Suprapubic skin (tissue), 4 donors: ENCODE data around the gene PPP2R2B. TPM values are rescaled to one million over a fixed set of nuclear protein-coding genes. Genes with fewer than 3 reads are reported as not detected.

Source experiments
- DNase-seq, 2 donors: peaks; one replicate each; pipeline ENCODE4 v3.0.0-alpha.2; 2019; ENCODE audit warnings: low spot score in 2 of 2
- H3K27ac ChIP-seq: fragments of 200-600 bp; sonication (generic); one replicate; pipeline ENCODE4 v1.5.1; 2019
- H3K27me3 ChIP-seq: fragments of 200-600 bp; sonication (generic); one replicate; pipeline ENCODE4 v1.5.1; 2019
- H3K36me3 ChIP-seq: fragments of 200-600 bp; sonication (generic); one replicate; pipeline ENCODE4 v1.5.1; 2019
- H3K4me1 ChIP-seq: fragments of 200-600 bp; sonication (generic); one replicate; pipeline ENCODE4 v1.5.1; 2019
- H3K4me3 ChIP-seq: fragments of 200-600 bp; sonication (generic); one replicate; pipeline ENCODE4 v1.5.1; 2019; ENCODE audit warnings: mild to moderate bottlenecking
- H3K9me3 ChIP-seq: fragments of 200-600 bp; sonication (generic); one replicate; pipeline ENCODE4 v1.5.1; 2019
- EP300 ChIP-seq: sonication (generic); formaldehyde crosslinking; IDR thresholded peaks from one replicate; pipeline ENCODE4 v1.6.1; 2017; ENCODE audit warnings: antibody characterized with exemption
- POLR2A ChIP-seq, 2 donors: fragments of 450-650 bp; IDR thresholded peaks; one replicate each; pipeline ENCODE4 v1.6.1; 2017; ENCODE audit warnings: antibody characterized with exemption in 2 of 2, mild to moderate bottlenecking in 2 of 2, moderate library complexity in 2 of 2
- POLR2AphosphoS5 ChIP-seq, 3 donors: sonication (generic); formaldehyde crosslinking; IDR thresholded peaks; one replicate each; pipeline ENCODE4 v1.6.1; 2017; ENCODE audit warnings: antibody characterized with exemption in 3 of 3
- WGBS: methylation state at CpG from one replicate; pipeline ENCODE4 v1.1.5; 2018; 5-methylcytosine and 5-hydroxymethylcytosine counted together
- total RNA-seq, 4 donors: library from RNA; depleted of rRNA; stranded (reverse); fragments of >200 nt; gene quantifications; one replicate each; pipeline ENCODE4 v1.1.0, GENCODE V29; 2016
- TF ChIP-seq, protein P1 (sequence below), 2 donors: fragments of 200-600 bp in 1 of 2; fragments of 450-650 bp in 1 of 2; sonication (generic) in 1 of 2; IDR thresholded peaks; one replicate each; pipeline ENCODE4 v1.5.1; 2016 to 2019; ENCODE audit warnings: antibody characterized with exemption in 2 of 2, mild to moderate bottlenecking in 1 of 2, moderate library complexity in 1 of 2

PPP2R2B gene
- total RNA-seq, 4 donors from 2014 or later = 1.2 to 6.4 (median 3.8) TPM

DNA sequence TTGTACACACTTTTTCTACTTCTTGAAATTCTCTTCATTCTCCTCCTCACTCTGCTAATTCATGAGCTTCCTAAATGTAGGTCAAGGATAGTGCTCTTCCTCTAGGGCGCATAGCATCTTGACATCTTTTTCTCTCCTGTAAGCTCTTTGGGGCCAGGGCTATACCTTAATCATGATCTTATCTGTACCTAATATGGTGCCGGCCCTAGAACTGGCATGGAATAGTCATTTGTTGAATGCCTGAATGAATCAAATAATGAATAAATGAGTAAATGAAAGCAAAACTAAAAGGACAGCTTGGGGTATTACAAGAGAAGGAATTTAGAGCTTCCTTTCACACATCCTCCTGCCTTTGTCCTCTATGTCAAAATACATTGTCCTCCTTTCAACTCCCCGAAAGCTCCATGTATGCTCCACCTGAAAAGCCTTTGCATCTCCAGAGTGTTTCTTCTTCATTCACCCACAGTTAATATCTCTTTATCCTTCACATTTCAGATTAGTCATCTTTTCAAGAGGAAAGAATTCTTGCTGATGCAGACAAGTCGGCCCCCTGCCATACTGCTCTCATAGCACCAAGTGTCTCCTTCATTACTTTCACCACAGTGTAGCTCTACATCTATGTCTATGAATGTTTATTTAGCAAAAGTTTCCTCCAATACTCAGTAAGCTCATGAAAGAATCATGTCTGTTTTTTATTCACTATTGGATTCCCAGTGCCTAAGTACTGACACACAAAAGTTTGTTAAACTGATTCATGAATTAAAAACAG is 16.4 kb upstream of the PPP2R2B start:
- no peaks in the 10 kb centered on the region for H3K36me3 ChIP-seq

DNA sequence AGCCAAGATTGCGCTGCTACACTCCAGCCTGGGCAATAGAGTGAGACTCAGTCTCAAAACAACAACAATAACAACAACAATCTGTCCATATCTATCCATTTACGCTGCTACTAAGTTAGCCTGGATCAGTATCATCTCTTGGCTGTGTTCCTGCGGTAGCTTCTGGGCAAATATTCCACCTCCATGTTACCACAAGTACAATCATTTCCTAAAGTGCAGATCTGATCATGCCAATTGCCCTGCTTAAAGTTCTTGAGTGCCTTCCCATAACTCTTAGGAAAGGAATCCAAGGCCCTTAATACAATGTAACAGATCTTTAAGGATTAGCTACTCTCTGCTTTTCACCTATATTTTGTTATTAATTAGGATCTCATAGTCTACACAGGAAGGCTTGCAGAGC is 15.4 kb upstream of the PPP2R2B start:
- Histone ChIP-seq H3K27ac (no peak overlapping the region), H3K4me1 (no peaks in the 10 kb centered on the region), H3K4me3 (no peak overlapping the region), H3K9me3 (no peaks in the 10 kb centered on the region), H3K27me3 (no peaks in the 10 kb centered on the region), H3K36me3 (no peaks in the 10 kb centered on the region)
- WGBS = 54% methylated on average over 3 of the region's 3 CpGs
- TF ChIP-seq POLR2A (IDR thresholded peaks at IDR 0.05) (no peak), POLR2AphosphoS5 (IDR thresholded peaks at IDR 0.05) (no peak), EP300 (no peak)
- TF ChIP-seq, protein P1, sequence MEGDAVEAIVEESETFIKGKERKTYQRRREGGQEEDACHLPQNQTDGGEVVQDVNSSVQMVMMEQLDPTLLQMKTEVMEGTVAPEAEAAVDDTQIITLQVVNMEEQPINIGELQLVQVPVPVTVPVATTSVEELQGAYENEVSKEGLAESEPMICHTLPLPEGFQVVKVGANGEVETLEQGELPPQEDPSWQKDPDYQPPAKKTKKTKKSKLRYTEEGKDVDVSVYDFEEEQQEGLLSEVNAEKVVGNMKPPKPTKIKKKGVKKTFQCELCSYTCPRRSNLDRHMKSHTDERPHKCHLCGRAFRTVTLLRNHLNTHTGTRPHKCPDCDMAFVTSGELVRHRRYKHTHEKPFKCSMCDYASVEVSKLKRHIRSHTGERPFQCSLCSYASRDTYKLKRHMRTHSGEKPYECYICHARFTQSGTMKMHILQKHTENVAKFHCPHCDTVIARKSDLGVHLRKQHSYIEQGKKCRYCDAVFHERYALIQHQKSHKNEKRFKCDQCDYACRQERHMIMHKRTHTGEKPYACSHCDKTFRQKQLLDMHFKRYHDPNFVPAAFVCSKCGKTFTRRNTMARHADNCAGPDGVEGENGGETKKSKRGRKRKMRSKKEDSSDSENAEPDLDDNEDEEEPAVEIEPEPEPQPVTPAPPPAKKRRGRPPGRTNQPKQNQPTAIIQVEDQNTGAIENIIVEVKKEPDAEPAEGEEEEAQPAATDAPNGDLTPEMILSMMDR (IDR thresholded peaks at IDR 0.05) = no peak
- DNase-seq = no peak

More for the DNA sequence above, 16.4 kb upstream of the PPP2R2B start:
- no peaks in the 10 kb centered on the region for H3K27me3 ChIP-seq
- H3K9me3 ChIP-seq = no peaks in the 10 kb centered on the region
- TF ChIP-seq POLR2AphosphoS5 (IDR thresholded peaks at IDR 0.05) (no peak), EP300 (no peak), POLR2A (IDR thresholded peaks at IDR 0.05) (no peak)
- TF ChIP-seq, protein P1 (IDR thresholded peaks at IDR 0.05) = no peak
- DNase-seq = no peak
- 79% methylated on average over 4 of the region's 4 CpGs for WGBS
- no peaks in the 10 kb centered on the region for H3K4me1 ChIP-seq
- H3K4me3 ChIP-seq = no peak overlapping the region
- H3K27ac ChIP-seq = no peak overlapping the region

DNA sequence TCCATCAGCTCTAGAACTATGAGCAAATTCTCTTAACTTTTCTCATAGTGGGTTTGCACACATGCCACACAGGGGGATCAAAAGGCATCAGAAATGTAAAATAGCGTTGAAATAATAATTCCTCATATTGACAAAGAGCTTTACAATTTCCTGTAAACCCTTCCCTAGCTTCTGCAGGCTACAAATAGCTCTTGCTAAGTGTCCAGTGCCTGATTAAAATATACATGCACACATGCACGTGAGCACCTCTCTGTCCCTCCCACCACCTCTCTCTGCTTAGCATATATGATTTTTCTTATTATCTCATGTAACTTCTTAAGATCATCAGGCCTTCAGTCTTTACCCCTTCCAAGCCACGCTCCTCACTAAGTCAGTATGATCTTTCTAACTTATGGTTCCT is 13.7 kb upstream of the PPP2R2B start:
- TF ChIP-seq EP300 (no peak), POLR2A (IDR thresholded peaks at IDR 0.05) (no peak), POLR2AphosphoS5 (IDR thresholded peaks at IDR 0.05) (no peak)
- TF ChIP-seq, protein P1 (IDR thresholded peaks at IDR 0.05) = no peak
- WGBS = 84% methylated on average over 3 of the region's 3 CpGs
- H3K27ac ChIP-seq = no peak overlapping the region

DNA sequence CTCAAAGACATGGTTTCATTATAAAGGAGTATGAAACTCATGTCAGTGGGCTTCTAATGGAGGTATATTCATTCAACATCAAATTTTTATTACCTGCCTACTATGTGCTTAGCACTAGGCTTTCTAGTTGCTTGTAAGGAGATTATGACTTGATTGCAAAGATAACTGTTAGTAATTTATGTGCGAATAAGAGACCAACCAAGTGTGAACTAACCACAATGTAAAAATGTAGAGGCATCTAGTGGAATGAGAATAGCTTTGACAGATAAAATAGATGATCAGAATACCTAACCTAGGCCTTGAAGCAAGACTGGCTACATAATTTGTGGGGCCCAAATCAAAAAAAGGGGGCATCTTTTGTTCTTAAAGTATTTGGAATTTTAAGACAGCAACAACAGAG is 13.0 kb upstream of the PPP2R2B start:
- no peaks in the 10 kb centered on the region for H3K27me3 ChIP-seq
- no peak overlapping the region for H3K27ac ChIP-seq
- no peaks in the 10 kb centered on the region for H3K36me3 ChIP-seq
- H3K4me3 ChIP-seq = no peak overlapping the region
- WGBS = 100% methylated on average over 1 of the region's 1 CpG
- TF ChIP-seq POLR2A (IDR thresholded peaks at IDR 0.05) (no peak), EP300 (no peak), POLR2AphosphoS5 (IDR thresholded peaks at IDR 0.05) (no peak)
- TF ChIP-seq, protein P1 (IDR thresholded peaks at IDR 0.05) = no peak
- no peaks in the 10 kb centered on the region for H3K9me3 ChIP-seq
- H3K4me1 ChIP-seq = no peaks in the 10 kb centered on the region
- DNase-seq = no peak

More for the DNA sequence above, 13.7 kb upstream of the PPP2R2B start:
- H3K4me1 ChIP-seq = no peaks in the 10 kb centered on the region
- no peaks in the 10 kb centered on the region for H3K36me3 ChIP-seq
- H3K27me3 ChIP-seq = no peaks in the 10 kb centered on the region
- no peak overlapping the region for H3K4me3 ChIP-seq
- no peaks in the 10 kb centered on the region for H3K9me3 ChIP-seq
- DNase-seq = no peak

DNA sequence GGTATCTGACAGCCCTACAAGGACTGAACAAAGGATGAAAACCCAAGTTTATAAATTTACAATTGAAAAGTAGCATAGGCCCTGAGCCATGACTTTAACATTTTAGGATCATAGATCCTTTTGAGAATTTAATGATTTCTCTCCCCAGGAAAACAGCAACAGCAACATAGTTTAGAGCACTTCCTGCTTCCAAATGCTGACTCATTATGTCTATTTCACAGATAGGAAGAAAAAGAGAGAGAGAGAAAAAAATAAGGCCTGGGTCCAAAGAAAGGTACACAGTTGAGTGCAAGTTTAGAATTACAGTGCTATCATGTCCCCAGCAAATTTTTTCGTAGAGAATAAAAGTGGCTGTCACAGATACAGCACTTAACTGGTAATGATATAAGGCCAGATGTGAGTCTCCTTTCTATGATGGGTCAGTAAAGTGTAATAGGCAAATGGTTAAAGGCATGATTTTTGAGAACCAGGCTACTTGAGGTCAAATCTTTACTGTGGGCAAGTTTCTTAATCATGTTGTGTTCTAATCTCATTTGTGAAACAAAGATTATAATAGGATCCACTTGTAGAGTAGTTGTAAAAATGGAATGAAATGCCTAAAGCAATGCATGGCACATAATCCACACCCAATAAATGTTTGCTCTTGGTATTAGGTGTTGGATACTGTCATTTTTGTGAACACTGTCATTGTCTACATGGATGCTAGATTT is 12.3 kb upstream of the PPP2R2B start:
- Histone ChIP-seq H3K4me3 (no peak overlapping the region), H3K4me1 (no peaks in the 10 kb centered on the region), H3K27ac (no peak overlapping the region), H3K36me3 (no peaks in the 10 kb centered on the region), H3K9me3 (no peaks in the 10 kb centered on the region), H3K27me3 (no peaks in the 10 kb centered on the region)
- no peak for DNase-seq
- TF ChIP-seq POLR2AphosphoS5 (IDR thresholded peaks at IDR 0.05) (no peak), POLR2A (IDR thresholded peaks at IDR 0.05) (no peak), EP300 (no peak)
- TF ChIP-seq, protein P1 (IDR thresholded peaks at IDR 0.05) = no peak
- WGBS = 48% methylated on average over 1 of the region's 1 CpG
